GM19193 (cell line): Measurements from ENCODE around the gene KIF1A.

Experiments used
- POLR2A ChIP-seq: IDR thresholded peaks from 4 replicates; pipeline ENCODE4 v1.6.1; 2011; ENCODE audit not compliant: insufficient read depth, insufficient read length; ENCODE audit errors: extremely low read depth

Gene KIF1A

GRCh38 chr2:240750409-240750808, 69.6 kb downstream of the KIF1A start:
- no peak for TF ChIP-seq POLR2A

DNA sequence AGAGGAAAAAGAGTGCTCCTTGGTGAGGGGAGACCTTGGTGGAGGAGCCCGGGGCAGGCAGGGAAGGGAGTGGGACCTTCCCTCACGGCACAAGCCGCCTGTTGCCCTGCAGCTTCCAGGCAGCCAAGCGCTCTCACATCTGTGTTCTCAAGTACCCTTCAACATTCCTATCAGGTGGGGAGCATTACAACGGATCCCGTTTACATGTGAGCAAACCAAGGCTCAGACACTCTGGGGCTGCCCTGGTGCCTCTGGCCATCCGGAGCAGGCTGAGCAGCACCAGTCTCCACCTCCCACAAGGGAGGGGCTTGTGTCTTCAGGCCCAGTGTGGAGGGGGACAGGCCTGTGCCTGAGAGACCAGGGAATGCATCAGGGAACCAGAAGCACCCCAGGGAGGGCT, 70.5 kb downstream of the KIF1A start:
- TF ChIP-seq POLR2A: no peak

- TF ChIP-seq POLR2A: no peak
Observed at GRCh38 chr2:240747256-240747655, 72.8 kb downstream of the KIF1A start.

- TF ChIP-seq POLR2A: no peak
Observed at GRCh38 chr2:240746671-240747070, 73.3 kb downstream of the KIF1A start.

DNA sequence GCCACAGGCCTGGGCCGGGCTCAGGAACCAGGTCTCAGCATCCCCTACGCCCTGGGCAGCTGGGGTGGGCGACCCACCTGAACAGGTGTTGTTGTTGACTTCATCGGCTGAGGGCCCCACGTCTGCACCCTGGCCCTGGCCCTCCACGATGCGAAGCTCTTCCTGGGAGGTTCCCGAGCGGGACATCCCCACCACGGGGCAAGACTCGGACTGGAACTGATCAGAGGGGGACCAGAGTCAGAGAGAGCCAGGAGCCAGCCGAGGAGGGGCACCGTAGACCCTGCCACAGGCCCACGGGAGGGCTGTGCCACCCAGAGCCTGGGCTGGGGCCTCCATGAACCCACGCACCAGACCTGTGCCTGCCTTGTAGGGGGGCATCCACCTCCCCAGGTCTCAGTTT, 74.1 kb downstream of the KIF1A start:
- TF ChIP-seq POLR2A: no peak

DNA sequence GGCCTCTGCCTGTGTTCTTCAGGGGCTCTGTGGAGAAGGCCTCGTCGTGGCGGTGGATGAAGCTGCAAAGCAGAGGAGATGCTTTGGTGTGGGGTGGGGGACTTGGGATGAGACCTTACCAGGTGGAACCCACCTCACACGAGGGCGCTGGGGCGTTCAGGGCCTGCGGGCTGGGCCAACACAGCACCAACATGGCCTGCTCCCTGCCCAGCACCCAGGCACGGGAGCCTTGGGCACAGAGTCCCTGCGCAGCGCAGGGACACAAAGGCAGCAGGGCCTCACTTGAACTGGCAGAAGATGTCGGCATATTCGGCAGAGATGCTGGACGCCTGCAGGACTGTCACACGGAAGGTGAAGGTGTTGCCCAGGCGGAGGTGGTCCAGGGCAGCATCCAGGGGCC, 74.6 kb downstream of the KIF1A start:
- no peak for TF ChIP-seq POLR2A

- TF ChIP-seq POLR2A: no peak
Observed at GRCh38 chr2:240742602-240743095, 77.4 kb downstream of the KIF1A start.

GRCh38 chr2:240741091-240741490, 78.9 kb downstream of the KIF1A start:
- TF ChIP-seq POLR2A: no peak

DNA sequence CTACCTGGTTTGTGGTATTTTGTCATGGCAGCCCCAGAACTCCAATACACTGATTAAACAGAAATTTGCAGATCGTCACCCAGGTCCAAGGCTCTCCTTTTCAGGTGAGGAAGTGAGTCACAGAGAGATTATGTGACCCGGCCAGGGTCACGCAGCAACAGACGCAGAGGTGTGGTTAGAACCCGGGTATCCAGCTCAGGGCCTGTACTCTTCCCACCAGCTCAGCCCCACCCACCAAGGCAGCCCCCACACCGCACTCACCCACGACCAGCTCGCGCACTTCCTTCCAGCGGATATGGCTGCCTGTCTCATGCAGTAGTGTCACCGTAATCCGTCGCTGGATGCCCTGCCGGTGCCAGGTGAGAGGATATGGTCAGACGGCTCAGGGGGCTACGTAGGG, 80.2 kb downstream of the KIF1A start:
- no peak for TF ChIP-seq POLR2A

DNA sequence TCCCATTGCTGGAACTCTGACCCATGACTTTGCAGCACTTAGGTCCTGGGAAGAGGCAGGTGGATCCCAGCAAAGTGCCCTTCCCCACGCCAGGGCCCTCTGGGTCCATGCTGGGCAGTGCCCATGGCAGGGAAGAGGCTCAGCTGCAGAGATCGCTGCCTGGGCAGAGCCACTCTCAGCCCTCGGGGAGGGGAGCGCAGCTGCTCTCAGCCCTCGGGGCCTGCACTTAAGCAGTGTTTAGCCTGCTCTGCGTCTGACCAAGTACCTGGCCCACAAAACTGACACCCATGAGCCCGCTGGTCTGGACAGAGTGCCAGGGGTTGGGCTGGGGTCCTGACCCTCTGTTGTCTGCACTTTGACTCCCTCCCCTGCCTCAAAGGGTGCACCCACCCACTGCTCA, 82.1 kb downstream of the KIF1A start:
- no peak for TF ChIP-seq POLR2A

DNA sequence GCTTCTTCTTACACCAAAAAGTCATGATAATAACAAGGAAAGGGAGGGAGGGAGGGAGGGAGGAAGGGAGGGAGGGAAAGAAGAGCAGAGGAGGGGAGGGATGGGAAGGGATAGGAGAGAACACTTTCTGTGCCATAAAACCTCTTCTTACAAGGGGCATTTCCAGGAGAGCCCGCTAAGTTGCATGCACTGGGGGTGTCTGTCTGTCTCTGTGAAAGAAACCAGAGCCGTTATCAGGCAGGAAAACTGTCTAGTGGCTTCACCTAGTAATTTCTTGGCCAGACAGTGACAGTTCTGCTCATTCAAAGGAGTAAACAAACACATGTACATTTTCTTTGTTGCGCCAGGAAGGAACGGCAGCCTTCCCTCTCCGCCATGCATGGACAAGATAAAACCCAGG, 82.5 kb downstream of the KIF1A start:
- no peak for TF ChIP-seq POLR2A

DNA sequence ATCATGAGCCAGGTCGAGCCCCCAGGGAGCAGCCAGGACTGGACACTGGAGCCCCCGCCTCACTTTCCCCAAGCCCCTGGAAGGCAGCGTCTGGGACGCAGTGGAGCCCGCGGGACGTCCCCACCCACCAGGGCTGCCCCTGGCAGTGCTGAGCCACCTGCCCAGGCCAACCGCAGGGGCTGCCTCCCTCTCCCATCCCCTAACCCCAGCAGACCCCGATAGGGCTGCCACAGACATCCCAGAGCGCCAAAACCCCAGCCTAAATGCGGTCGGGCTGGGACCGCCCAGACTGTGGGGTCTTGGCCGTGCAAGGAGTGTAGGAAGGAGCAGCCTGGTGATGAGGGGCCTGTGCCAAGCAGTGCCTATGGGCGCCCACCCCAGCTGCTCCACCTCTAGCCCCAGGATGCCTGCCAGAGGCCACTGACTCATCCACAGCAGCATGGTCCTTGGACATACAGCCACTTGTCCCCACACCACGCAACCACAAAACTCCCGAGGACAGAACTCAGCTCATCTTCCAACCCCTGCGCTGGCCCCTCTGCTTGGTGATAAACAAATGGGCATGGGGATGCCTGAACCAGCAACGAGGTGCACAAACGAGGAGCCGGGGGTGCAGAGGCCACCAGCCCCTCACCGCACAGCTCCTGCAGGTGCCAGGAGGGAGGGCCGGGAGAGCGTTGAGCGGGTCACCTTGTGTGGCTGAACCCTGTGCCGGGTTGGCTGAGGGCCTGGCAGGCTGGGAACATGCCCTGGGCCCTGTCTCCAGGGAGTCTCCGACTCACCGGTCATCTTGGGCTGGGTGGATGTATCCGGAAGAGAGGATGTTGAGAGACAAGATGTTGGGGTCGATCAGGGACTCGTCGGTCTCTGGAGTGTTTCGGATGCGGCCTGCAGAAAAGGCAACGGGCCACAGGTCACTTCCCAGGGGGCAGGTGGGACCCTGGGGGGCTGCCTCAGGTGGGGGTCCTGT, 83.5 kb downstream of the KIF1A start:
- no peak for TF ChIP-seq POLR2A

DNA sequence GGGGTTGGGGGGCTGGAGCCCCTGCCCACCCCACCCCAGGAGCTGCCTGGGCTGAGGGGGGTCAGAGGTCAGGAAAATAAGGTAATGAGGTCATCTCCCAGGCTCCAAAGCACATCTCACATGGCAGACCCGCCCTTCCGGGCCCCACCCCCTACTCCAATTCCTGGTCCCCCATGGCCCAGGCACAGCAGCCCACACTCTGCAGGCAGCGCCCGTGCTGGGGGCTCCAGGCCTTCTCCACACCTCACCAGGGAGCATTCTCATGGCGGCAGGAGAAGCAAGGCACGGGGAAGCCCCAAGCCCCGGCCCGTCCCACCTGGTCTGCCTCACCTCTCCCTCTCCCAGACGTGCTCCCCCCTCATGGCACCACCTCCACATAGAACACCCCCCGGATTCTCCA, 84.5 kb downstream of the KIF1A start:
- no peak for TF ChIP-seq POLR2A

GRCh38 chr2:240734756-240735155, 85.3 kb downstream of the KIF1A start:
- TF ChIP-seq POLR2A: no peak

DNA sequence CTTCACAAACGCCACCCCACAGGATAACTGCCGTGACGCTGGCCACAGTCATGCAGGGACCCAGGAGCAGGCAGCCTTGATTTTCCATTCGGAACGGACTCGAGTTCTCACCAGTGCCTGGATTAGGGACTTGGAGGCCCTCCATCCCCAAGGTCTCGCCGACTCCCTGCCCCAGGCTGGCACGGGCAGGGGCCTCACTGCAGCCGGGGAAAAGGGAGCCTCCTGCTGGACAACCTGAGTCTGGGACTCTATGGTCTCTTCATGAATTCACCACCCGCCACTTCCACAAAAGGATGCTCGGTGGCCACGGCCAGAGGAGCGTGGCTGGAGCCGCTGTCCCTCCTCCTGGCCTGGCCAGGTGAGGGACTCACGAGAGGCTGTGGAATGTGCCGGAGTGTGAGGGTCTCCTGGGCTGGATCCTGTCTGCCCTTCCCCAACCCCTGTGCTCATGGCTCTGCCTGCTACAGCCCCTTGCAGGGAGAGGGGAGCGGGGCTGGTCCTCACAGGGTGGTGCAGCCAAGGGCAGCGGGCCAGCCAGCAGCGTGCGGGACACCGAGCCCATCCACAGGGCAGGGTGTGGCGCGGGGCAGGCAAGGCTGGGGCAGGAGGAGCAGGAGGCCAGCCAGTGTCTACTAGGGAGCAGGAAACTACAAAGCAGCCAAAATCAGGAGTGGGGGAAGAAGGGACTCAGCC, 86.1 kb downstream of the KIF1A start:
- TF ChIP-seq POLR2A: no peak

DNA sequence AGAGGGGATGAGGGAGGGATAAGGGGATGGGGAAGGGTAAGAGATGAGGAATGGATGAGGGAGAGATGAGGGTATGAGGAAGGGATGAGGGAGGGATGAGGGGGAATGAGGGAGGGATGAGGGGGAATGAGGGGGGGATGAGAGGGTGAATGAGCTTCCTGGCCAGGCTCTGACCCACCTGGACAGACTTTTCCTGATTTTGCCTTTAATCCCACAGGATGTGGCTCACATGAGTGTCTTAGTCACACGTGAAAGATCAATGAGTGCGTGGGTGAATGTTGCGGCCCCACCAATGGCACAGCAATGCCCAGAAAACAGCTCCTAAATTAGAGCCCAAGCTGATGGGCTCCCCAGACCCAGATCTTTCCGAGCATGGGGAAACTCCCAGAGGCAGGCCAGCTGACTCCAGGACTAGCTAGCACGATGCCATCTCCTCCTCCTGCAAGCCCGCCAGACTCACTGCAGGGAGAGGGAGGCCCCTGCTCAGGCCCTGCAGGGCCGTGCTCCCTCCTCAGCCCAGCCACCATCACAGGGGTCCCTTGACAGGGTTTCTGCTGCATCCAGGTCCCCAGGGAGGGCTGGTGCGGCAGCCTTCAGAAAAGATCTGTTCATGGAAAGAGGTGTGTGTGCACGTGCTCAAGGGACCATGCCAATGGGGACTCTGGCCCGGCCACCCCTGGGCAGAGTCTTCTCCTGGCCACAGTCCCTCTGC, 87.0 kb downstream of the KIF1A start:
- no peak for TF ChIP-seq POLR2A

DNA sequence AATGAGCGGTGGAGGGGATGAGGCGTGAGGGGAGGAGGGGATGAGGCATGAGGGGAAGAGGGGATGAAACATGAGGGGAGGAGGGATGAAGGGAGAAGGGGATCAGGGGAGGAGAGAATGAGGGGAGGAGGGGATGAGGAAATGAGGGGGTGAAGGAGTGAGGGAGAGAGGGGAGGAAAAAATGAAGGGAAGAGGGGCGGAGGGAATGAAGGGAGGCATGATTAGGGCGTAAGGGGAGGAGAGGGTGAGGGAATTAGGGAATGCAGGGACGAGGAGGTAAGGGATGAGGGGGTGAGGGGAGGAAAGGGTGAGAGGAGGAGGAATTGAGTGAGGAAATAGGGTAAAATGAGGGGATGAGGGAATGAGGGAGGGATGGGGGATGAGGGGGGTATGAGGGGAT, 87.8 kb downstream of the KIF1A start:
- TF ChIP-seq POLR2A: no peak
